Left forelimb (tissue), 1 donor: ENCODE measurements around the gene IFNLR1.

Experiments
- DNase-seq: peaks from one replicate; pipeline ENCODE4 v3.0.0-alpha.2; 2018; ENCODE audit warnings: low spot score

Gene IFNLR1

DNA sequence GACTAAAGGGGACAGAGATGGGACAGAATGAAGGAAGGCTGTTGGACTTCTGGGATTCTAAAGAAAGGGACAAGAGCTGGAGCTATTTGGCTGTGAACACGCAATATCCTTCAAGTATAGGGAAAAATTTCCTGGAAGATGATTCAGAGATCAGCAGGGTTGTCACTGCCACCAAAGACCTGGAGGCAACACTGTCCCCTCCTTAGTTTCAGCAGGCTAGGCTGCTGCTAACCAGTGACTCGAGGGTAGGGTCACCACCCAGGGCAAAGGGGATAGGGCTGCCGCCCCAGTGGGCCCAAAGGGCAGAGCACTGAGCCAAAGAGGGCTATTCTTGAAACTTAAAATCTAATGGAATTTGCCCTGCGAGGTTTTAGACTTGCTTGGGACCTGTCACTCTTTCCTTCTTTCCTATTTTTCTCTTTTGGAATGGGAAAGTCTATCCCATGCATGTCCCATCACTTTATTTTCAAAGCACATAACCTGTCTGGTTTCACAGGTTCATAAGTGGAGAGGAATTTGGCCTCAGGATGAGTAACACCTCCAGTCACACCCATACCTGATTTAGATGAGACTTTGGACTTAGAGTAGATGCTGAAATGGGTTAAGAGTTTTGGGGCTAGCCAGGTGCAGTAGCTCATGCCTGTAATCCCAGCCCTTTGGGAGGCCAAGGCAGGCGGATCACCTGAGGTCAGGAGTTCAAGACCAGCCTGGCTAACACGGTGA is 11.9 kb downstream of the IFNLR1 start:
- no peak for DNase-seq

DNA sequence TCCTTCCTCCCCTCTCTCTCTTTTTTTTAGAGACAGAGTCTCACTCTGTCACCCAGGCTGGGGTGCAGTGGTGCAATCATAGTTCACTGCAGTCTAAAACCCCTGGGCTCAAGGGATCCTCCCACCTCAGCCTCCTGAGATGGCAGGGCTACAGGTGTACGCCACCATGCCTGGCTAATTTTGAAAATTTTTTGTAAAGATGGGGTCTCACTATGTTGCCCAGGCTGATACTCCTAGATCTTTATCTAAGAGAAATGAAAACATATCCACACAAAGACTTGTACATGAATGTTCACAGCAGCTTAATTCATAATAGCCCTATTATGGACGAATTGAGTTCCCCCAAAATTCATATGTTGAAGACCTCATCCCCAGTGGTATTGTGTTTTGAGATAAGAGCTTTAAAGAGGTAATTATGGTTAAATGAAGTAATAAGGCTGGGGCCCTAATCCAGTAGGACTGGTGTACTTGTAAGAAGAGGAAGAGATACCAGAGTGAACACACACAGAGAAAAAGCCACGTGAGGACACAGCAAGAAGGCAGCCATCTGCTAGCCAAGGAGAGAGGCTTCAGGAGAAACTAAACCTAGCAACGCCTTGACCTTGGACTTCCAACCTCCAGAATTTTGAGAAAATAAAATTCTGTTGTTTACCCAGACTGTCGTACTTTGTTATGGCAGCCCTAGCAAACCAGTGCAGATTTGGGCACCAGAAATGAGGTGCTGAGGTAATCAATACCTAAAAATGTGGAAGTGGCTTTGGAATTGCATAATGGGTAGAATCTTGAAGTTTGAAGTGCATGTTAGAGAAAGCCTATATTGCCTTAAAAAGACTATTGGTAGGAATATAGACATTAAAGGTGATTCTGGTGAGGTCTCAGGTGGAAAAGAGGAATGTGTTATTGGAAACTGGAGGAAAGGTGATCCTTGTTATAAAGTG is 13.2 kb downstream of the IFNLR1 start:
- no peak for DNase-seq

DNA sequence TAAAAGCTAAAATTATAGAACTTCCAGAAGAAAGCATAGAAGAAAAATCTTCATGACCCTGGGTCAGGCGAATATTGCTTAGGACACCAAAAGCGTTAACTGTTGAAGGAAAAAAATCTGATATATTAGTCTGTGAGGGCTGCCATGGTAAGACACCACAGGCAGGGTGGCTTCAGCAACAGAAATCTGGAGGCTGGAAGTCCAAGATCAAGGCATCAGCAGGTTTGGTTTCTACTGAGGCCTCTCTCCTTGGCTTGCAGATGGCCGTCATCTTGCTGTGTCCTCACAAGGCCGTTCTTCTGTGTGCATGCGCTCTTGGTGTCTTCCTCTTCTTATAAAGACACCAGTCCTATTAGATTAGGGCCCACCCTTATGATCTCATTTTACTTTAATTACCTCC is 14.5 kb downstream of the IFNLR1 start:
- no peak for DNase-seq

DNA sequence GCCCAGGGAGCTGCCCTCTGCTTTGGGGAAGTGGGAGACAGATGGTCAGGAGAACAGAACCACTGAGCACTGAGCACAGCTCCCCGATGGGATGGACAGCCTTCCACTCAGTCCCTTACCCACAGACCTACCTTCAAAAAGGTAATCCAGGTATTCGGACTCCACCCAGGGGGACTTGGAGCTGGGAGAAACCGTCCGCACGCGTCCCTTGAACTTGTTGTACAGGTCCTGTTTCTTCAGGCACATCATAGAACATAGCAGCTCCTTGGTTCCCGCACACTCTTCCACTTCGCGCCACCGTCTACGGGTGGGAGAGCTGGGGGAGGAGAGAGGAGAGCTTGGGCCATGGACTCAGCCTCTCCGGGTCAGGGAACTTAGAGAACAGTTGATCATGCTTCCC is 17.8 kb downstream of the IFNLR1 start:
- DNase-seq: no peak

DNA sequence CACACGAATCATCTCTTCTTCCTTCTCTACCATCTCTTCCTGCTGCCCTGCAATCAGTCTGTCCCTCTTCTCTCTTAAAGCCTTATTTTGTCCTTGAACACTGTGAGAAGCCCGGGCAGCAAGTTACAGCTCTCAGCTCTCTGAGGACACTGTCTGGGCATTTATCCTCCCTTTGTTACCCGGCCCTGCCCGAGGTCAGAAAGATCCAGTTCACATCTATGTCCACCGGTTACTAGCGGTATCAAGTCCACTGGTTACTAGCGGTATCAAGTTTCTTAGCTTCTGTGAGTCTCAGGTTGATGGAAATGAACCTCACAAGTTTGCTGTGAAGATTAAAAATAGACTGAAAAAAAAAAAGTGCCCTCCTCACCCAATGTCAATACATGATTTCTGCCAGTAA is 18.8 kb downstream of the IFNLR1 start:
- no peak for DNase-seq

DNA sequence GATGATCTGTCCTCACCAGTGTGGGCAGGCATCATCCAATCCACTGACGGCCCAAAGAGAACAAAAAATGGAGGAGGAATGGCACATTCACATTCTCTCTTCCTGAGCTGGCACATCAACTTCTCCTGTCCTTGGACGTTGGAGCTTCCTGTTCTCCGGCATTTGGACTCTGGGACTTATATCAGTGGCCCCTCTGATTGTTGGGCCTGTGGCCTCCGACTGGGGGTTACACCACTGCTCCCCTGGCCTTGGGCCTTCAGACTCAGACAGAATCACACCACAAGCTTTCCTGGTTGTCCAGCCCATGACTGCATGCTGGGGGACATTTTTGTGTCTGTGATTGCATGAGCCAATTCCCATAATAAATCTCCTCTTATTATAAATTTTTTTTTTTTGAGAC is 20.1 kb downstream of the IFNLR1 start:
- no peak for DNase-seq

DNA sequence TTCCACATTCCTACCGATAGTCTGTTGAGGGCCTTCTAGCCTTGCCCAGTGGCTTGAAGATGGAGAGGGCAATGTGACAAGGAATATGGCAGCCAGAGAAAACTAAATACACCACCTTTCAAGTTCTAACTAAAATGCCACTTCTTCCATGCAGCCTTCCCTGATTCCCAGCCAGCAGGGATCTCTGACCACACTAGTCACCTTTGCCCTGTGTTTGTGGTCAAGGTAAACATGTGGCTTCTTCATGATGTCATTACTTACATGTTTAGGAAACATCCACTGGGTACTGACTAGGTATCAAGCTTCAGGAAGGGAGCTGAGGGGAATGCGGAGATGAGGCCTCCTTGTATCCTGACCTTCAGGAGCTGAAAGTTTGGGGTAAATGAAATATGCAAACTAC is 21.6 kb downstream of the IFNLR1 start:
- DNase-seq: no peak

DNA sequence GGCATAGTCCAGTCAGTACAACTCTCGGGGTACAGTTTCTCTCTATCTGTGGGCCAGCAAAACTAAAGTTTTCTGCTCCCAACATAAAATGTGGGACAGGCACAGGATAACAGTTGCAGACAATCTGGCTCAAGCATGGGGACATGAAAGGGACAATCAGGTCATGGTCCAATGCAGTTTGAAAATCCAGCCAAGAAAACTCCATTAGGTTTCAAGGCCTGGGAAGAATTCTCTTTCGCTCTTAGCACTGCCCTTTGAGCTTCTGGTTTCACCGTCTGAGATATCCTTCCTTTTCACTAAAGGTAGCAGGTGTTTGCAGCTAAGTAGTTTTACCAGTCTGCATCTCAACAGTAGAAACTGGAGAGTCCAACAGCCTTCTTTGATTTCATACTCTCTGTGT is 23.1 kb downstream of the IFNLR1 start:
- no peak for DNase-seq

DNA sequence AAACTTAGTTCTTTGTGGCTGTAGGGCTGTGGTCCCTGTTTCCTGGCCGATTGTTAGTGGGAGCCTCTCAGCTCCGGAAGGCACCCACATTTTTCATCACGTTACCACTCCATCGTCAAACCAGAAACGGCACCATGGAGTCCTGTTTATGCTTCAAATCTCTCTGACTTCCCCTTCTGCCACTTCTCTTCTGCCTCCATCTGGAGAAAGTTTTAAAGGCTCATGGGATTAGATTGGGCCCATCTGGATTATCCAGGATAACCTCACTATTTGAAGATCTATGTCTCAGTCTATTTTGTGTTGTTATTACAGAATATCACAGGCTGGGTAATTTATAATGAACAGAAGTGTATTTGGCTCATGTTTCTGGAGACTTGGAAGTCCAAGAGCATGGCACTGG is 24.9 kb downstream of the IFNLR1 start:
- no peak for DNase-seq

DNA sequence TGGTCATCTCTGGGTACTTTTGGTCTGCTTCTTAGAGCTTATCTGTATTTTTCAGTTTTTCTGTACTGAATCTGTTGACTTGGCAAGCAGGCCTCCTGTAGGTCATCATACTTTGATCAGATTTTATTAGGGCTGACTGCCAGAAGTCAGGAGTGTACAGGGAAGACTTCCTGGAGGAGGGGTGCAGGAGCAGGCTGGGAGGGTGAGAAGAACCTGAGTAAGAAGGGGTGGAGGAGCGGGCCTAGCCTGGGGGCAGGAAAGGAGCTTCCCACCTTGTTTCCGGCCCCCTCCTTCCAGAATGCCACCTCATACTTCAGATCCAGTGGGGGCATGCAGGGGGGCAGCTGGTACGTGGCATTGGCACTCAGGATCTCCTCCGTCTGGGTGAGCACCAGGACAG is 25.8 kb downstream of the IFNLR1 start:
- no peak for DNase-seq

DNA sequence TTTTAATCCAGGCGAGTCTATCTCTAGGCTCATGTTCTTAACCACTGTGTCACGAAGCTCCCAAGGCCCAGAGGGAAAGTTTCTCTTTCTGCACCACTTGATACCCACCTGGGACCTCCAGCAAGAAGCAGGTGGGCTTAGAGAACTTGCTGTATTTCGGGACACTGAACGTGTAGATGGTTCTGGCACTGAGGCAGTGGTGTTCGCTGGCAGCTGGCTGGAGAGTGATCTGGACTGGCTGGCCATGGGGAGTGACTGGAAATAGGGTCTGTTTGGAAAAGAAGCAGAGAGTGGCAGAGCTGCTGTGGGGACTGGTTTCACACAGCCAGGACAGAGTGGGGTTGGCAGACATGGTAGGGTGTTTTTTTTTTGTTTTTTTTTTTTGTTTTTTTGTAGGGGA is 27.7 kb downstream of the IFNLR1 start:
- DNase-seq: no peak

DNA sequence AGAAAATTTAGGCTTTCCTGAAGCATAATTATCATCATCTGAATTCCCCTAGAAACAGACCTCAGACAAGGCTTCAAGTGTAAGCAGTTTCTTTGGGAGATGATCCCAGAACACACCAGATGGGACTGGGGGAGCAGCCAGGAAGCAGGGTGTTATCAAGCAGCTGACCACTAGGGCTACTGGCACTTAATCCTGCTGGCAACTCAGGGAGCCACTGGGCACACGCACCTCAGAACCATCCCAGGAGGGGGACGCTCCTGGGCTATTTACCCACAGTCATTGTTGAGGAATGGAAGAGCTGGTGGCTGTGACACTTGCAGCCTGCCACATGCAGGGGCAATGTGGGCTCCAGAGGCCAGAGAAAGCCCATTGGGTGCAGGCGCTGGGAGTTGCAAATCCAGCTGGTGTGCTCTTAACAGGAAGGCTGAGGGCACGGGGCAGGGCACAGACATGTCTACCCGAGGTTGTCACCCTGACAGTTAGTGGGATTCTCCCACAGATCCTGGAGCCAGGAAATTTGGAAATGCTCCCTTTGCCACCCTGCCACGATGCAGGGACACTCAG is 29.1 kb downstream of the IFNLR1 start:
- DNase-seq: peak; percentile 40

DNA sequence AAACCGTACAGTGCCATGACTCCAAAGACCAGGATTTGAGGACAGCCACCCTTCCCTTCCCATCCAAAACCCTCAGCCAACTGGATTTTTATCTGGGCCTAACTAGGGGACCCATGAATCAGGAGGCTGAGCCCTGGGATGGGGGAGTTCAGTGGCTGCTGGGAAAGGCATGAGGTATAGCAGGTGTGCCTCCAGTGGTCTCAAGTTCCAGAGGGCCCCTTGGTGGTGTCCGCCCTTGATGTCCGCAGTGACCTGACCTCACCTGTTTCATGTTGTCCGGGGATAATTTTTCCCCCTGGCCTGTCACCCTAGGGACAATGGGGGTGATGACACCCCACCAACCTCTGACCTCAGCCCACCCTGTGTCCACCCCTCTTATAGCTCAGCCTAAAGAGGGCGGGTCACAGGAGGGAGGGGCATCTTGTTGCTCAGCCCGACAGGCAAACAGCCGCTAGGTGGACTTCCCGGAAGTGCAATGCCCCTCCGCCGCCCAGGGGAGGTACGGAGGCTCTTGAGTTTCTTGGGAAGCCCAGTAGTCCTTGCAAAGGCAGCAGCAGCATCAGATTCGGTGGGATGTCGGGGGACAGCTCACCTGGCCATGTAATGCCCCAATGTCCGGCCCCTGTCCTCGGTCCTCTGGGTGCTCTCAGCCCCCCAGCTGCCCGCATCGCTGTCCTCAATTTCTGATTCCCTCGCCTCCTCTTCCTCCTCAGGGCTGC is 30.4 kb downstream of the IFNLR1 start:
- DNase-seq: no peak

DNA sequence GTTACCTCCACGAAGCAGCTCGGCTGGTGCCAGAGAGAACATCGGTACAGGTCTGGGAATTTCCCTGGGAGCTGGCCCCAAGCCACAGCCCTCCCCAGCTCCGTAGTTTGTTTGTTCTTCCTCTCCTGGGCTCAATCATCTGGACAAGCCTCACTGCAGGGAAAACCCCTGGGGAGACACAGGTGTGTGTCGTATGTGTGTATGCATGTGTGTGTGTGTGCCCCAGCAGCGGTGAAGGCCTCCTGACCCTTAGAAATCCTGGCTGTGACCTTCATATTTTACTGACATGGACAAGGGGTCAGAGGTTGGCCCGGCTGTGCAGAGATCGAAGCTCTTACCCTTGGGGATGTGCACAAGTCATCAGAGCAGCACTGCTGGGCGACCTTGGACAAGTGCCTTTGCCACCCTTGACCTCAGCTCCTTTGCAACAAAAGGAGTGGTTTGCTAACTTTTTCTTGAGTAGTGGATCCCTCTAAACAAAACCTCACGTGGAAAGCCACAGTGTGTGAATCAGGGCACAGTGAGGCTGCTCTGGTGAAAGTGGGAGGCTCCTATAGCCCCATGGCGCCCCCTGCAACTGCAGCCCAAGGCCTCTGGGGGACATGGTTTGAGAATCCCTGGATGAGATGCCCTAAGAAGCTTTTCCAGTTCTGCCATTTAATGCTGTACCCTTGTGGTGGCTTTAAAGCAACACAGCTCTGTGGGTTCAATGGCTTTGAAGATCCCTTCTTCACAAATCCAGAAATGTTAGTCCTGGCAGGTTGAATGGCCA is 31.9 kb downstream of the IFNLR1 start:
- no peak for DNase-seq

DNA sequence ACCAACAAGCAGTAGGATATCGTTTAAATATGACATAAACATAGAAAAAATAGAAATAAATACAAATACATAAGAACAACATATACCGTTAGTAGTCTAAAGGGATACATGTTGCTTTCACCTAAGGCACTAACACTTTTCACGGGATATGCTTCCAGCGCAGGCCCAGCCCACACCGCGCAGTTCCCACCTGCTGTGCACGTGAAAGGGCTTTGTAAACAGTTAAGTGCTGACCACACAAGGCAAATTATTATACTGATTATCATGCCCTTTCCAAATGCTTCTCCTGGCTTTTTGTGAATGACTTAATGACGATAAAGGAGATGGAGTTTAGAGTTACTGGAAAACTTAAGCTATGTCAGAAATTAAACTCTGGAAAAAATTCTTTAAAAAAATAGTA is 32.9 kb downstream of the IFNLR1 start:
- no peak for DNase-seq

DNA sequence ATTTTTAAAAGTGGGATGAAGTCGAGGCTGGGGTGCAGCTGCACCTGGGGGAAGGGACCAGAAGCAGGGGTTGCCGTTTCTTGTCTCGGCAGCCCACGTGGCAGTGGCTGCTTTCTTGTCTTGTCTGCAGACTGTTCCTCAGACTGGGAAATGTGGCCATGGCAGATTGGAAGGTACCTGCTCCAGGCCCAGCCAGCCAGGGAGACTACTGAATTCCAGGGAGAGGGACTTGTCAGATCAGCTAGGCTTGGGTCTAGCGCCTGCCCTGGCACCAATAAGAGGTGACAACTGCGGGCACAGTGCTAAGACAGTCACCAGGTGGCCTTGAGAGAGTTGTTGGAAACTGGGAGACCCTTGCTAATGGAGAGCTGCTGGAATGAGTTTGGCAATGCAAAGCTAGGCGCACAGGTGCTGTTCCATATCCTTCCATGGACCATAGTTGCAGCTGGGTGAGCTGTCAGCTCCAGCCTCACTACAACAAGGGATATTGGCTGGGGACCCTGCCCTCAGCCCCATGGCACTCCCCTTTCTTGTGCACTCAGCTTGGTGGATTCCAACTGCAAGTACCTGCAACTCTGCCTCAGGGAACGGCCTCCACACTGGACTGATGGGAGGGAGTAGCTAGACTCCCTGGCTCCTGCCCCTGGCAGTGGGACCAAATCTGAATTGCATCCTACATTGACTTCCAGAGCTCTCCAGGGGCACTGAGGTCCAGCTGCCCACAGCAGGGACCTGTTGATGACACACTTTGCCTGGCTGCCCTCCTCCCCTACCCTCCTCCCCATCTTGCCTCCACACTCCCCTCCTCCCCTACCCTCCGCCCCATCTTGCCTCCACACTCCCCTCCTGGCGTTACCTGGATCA is 34.2 kb downstream of the IFNLR1 start:
- DNase-seq: no peak

DNA sequence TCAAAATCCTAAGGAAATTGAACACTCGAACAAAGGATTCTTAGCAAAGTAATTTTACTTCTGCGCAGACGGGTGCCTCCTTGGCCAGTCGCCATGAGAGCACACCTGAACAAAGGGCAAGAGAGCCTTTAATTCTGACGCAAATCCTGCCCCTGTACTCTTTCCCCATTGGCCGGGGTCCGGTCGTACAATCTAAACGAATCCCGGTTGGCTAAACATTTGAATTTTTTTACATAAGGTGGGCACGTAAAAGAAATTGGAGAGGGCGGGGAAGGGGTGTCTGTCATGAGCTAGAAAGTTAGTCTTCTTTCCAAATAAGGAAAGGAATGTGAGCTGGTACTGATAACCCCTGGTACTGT is 35.9 kb downstream of the IFNLR1 start:
- DNase-seq: no peak

DNA sequence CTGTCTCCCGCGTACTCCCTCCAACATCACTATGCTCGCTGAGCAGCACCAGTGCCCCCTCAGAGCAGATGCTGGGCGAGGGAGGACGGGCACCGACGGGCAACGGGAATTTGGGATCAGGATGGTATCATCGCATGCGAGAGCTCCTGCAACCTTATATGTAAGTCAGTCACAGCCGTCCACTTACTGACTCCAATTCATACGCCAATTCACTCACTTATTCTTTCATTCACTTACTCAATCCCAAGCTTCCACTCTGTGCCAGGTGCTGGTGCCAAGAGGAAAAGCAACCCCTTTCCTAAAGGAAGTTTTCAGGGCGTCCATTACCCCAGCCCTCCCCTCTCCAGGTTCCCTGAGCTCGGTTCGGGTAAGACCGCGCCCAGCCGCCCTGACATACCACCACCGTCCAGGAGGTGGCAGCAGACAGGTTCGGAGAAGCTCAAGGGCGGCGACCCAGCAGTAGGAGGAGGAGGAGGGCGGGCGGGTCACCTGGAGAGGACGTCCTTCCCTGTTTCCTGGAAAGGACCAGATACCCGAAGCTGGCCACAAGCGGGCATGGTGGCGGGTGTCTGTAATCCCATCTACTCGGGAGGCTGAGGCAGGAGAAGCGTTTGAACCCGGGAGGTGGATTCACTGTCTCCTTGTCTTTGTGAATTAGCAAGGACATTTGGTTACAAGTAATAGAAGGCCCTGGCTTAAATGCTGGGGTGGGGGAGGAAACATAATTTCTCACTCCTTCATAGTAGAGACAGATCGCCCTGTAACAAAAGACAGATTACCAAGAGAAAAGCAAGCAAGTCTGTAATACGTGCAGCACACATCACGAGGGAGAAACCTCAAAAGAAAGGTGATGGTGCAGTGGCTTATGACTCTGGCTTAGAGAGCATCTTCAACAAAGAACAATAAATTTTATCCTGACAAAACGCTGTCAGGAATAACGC is 36.6 kb downstream of the IFNLR1 start:
- peak; percentile 88 for DNase-seq

DNA sequence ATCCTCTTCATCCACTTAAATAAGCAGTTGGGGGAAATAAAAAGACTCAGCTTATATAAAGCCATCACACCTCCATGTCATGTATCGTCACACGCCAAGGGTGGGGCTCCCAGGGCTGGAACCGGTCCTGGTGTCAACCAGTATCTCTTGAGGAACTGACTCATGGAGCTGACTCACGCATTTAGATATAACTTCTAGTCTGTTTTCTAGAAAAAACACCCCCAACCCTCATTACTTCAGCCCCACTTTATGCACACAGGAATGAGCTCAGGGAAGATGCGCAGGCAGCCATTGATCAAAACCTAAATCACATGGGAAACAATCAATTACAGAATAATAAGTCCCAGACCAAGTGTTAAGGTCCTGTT is 37.2 kb downstream of the IFNLR1 start:
- DNase-seq: no peak

DNA sequence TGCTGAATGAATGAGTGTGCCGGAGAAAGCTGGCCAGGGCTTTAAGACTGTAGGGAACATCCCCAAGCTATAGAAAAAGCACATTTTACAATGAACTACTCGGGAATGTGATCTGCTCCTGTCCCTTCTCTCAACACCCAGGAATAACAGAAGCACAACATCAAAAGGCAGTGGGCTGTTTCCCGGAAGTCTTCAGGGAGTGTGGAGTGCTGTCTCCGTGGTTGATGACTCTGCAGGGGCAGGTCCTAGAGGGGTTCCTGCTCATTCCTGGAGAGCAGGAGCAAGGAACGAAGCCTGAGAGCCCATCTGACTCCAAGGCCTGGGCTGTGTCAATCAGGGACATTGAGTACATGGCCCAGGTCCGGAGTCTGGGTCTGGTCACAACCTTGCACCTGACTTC is 39.3 kb downstream of the IFNLR1 start:
- DNase-seq: no peak
